Liver (tissue), 9 donors: ENCODE data around the gene USP9Y. TPM values are rescaled to one million over a fixed set of nuclear protein-coding genes. Genes with fewer than 3 reads are reported as not detected.

ENCODE experiments used
- DNase-seq: peaks from one replicate; pipeline ENCODE4 v3.0.0-alpha.2; 2017; ENCODE audit warnings: low spot score
- H3K27ac ChIP-seq, 2 donors: one replicate each; pipeline ENCODE4 v1.7.0; 2013; ENCODE audit warnings: inconsistent platforms in 2 of 2, low read length in 2 of 2, control low read depth in 1 of 2, low read depth in 1 of 2, mild to moderate bottlenecking in 1 of 2
- H3K27me3 ChIP-seq, 4 donors: one replicate each; pipeline versions ENCODE4 v1.6.1 to v1.7.0; 2013; ENCODE audit warnings: low read length in 3 of 4, inconsistent platforms in 1 of 4, mild to moderate bottlenecking in 1 of 4, moderate library complexity in 1 of 4; ENCODE audit not compliant: control insufficient read depth in 4 of 4, insufficient read depth in 4 of 4
- H3K36me3 ChIP-seq, 4 donors: one replicate each; pipeline versions ENCODE4 v1.6.1 to v1.7.0; 2013; ENCODE audit warnings: low read length in 3 of 4, mild to moderate bottlenecking in 3 of 4, low read depth in 1 of 4, moderate library complexity in 1 of 4; ENCODE audit not compliant: control insufficient read depth in 4 of 4, insufficient read depth in 3 of 4
- H3K4me1 ChIP-seq, 4 donors: one replicate each; pipeline versions ENCODE4 v1.6.1 to v1.7.0; 2013; ENCODE audit warnings: low read length in 3 of 4, mild to moderate bottlenecking in 3 of 4, moderate library complexity in 1 of 4; ENCODE audit not compliant: control insufficient read depth in 4 of 4, insufficient read depth in 4 of 4
- H3K4me3 ChIP-seq, 3 donors: one replicate each; pipeline versions ENCODE4 v1.6.1 to v1.7.0; 2013; ENCODE audit warnings: low read length in 3 of 3, control low read depth in 1 of 3, low read depth in 1 of 3, mild to moderate bottlenecking in 1 of 3
- H3K9ac ChIP-seq, 2 donors: one replicate each; pipeline ENCODE4 v1.7.0; 2013; ENCODE audit warnings: low read length in 2 of 2, mild to moderate bottlenecking in 2 of 2, moderate library complexity in 2 of 2, control low read depth in 1 of 2, low read depth in 1 of 2
- H3K9me3 ChIP-seq, 4 donors: one replicate each; pipeline versions ENCODE4 v1.6.1 to v1.7.0; 2013; ENCODE audit warnings: low read length in 3 of 4; ENCODE audit not compliant: control insufficient read depth in 4 of 4
- FOXA1 ChIP-seq: IDR thresholded peaks from 2 replicates; pipeline ENCODE4 v1.6.1; 2016; ENCODE audit warnings: antibody characterized with exemption
- FOXA2 ChIP-seq: IDR thresholded peaks from 2 replicates; pipeline ENCODE4 v1.6.1; 2016; ENCODE audit warnings: antibody characterized with exemption
- GABPA ChIP-seq, 2 donors: IDR thresholded peaks in 1 of 2; conservative IDR thresholded peaks in 1 of 2; 2 replicates each; pipeline ENCODE4 v1.6.1; 2016; ENCODE audit warnings: antibody characterized with exemption in 2 of 2, mild to moderate bottlenecking in 1 of 2, moderate library complexity in 1 of 2
- HNF4A ChIP-seq, 2 donors: conservative IDR thresholded peaks; 2 replicates each; pipeline ENCODE4 v1.6.1; 2016; ENCODE audit warnings: antibody characterized with exemption in 2 of 2, mild to moderate bottlenecking in 2 of 2
- HNF4G ChIP-seq: IDR thresholded peaks from 2 replicates; pipeline ENCODE4 v1.6.1; 2016; ENCODE audit warnings: antibody characterized with exemption
- JUND ChIP-seq, 2 donors: IDR thresholded peaks; 2 replicates each; pipeline ENCODE4 v1.6.1; 2016; ENCODE audit warnings: antibody characterized with exemption in 2 of 2
- NR2F2 ChIP-seq: IDR thresholded peaks from 2 replicates; pipeline ENCODE4 v1.6.1; 2016; ENCODE audit warnings: antibody characterized with exemption
- RAD21 ChIP-seq, 2 donors: IDR thresholded peaks; 2 replicates each; pipeline ENCODE4 v1.6.1; 2016; ENCODE audit warnings: antibody characterized with exemption in 2 of 2, mild to moderate bottlenecking in 2 of 2
- RXRA ChIP-seq, 2 donors: IDR thresholded peaks; 2 replicates each; pipeline ENCODE4 v1.6.1; 2017 to 2018; ENCODE audit warnings: antibody characterized with exemption in 2 of 2, mild to moderate bottlenecking in 1 of 2
- SP1 ChIP-seq: IDR thresholded peaks from 2 replicates; pipeline ENCODE4 v1.6.1; 2018; ENCODE audit warnings: antibody characterized with exemption, mild to moderate bottlenecking
- TAF1 ChIP-seq: conservative IDR thresholded peaks from 2 replicates; pipeline ENCODE4 v1.6.1; 2016; ENCODE audit warnings: antibody characterized with exemption, mild to moderate bottlenecking
- YY1 ChIP-seq: IDR thresholded peaks from 2 replicates; pipeline ENCODE4 v1.6.1; 2016; ENCODE audit warnings: antibody characterized with exemption, mild to moderate bottlenecking
- WGBS: extraction: QIAGEN DNeasy Blood & Tissue Kit; methylation state at CpG from one replicate; pipeline ENCODE4 v1.1.7; 2013; 5-methylcytosine and 5-hydroxymethylcytosine counted together
- polyA plus RNA-seq, 2 donors: library from polyadenylated mRNA; stranded (reverse) in 1 of 2; unstranded in 1 of 2; fragments of 200-250 nt in 1 of 2; fragments of >200 nt in 1 of 2; fragmentation: Nextera tagmentation in 1 of 2; extraction: Ambion mirVana in 1 of 2; gene quantifications; one replicate each; pipeline versions ENCODE4 v1.2.1 to v1.2.3, GENCODE V29; 2013 to 2015
- total RNA-seq, 2 donors: library from RNA; depleted of rRNA; stranded (reverse); fragments of >200 nt; gene quantifications; one replicate each; pipeline ENCODE4 v1.2.3, GENCODE V29; 2014
- TF ChIP-seq, protein P1 (sequence below): IDR thresholded peaks from 2 replicates; pipeline ENCODE4 v1.6.1; 2016; ENCODE audit warnings: antibody characterized with exemption
- TF ChIP-seq, protein P2 (sequence below): IDR thresholded peaks from 2 replicates; pipeline ENCODE4 v1.6.1; 2016; ENCODE audit warnings: antibody characterized with exemption, mild to moderate bottlenecking
- TF ChIP-seq, protein P3 (sequence below): fragments of 150-350 bp; IDR thresholded peaks from 2 replicates; pipeline ENCODE4 v1.5.1; 2017; ENCODE audit warnings: improper control_type of control experiment, low read depth, low read length; ENCODE audit not compliant: missing input control
- TF ChIP-seq, protein P4 (sequence below): IDR thresholded peaks from 2 replicates; pipeline ENCODE4 v1.6.1; 2016; ENCODE audit warnings: antibody characterized with exemption
- TF ChIP-seq, protein P5 (sequence below): IDR thresholded peaks from 2 replicates; pipeline ENCODE4 v1.6.1; 2016; ENCODE audit warnings: antibody characterized with exemption
- donor health status: healthy.
- donor health status: healthy.
- donor health status: healthy.
- donor health status: healthy.
- donor health status: healthy.

The USP9Y gene
- total and polyA plus RNA-seq, 4 donors, result 3.7 to 10.1 TPM; not detected in 2

DNA sequence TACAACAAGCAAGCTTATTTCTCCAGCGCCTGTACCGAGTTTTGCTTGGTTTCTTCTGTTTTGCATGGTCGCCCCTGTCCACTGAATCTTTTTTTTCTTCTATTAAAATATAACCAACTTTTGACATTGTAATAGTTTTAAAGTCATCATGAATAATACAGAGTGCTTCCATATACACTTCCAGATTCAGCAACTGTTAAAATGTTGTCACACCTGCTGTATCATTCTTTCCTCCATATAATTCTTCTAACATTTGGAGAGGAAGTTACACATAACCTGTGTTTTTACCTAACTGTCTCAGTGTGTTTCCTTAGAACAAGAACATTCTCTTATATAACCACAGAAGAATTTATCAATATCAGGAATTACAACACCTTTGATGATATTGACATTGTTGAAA, 83.5 kb downstream of the USP9Y start:
- peaks cover 0 to 8% (median 0%) of the 10 kb centered on the region in 4 donors for H3K36me3 ChIP-seq
- WGBS, result 97% methylated on average over 3 of the region's 3 CpGs
- TF ChIP-seq HNF4G (no peak), GABPA (IDR thresholded peaks at IDR 0.05 in 1 of 2, conservative IDR thresholded peaks at IDR 0.05 in 1 of 2) (no peak), TAF1 (no peak), RAD21 (IDR thresholded peaks at IDR 0.05) (no peak), FOXA2 (no peak), JUND (IDR thresholded peaks at IDR 0.05) (no peak), HNF4A (conservative IDR thresholded peaks at IDR 0.05) (no peak), FOXA1 (no peak), RXRA (IDR thresholded peaks at IDR 0.05) (no peak), SP1 (no peak), NR2F2 (no peak), YY1 (no peak)
- TF ChIP-seq, protein P1, sequence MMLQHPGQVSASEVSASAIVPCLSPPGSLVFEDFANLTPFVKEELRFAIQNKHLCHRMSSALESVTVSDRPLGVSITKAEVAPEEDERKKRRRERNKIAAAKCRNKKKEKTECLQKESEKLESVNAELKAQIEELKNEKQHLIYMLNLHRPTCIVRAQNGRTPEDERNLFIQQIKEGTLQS, result no peak
- TF ChIP-seq, protein P2, sequence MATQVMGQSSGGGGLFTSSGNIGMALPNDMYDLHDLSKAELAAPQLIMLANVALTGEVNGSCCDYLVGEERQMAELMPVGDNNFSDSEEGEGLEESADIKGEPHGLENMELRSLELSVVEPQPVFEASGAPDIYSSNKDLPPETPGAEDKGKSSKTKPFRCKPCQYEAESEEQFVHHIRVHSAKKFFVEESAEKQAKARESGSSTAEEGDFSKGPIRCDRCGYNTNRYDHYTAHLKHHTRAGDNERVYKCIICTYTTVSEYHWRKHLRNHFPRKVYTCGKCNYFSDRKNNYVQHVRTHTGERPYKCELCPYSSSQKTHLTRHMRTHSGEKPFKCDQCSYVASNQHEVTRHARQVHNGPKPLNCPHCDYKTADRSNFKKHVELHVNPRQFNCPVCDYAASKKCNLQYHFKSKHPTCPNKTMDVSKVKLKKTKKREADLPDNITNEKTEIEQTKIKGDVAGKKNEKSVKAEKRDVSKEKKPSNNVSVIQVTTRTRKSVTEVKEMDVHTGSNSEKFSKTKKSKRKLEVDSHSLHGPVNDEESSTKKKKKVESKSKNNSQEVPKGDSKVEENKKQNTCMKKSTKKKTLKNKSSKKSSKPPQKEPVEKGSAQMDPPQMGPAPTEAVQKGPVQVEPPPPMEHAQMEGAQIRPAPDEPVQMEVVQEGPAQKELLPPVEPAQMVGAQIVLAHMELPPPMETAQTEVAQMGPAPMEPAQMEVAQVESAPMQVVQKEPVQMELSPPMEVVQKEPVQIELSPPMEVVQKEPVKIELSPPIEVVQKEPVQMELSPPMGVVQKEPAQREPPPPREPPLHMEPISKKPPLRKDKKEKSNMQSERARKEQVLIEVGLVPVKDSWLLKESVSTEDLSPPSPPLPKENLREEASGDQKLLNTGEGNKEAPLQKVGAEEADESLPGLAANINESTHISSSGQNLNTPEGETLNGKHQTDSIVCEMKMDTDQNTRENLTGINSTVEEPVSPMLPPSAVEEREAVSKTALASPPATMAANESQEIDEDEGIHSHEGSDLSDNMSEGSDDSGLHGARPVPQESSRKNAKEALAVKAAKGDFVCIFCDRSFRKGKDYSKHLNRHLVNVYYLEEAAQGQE, result no peak
- TF ChIP-seq, protein P3, sequence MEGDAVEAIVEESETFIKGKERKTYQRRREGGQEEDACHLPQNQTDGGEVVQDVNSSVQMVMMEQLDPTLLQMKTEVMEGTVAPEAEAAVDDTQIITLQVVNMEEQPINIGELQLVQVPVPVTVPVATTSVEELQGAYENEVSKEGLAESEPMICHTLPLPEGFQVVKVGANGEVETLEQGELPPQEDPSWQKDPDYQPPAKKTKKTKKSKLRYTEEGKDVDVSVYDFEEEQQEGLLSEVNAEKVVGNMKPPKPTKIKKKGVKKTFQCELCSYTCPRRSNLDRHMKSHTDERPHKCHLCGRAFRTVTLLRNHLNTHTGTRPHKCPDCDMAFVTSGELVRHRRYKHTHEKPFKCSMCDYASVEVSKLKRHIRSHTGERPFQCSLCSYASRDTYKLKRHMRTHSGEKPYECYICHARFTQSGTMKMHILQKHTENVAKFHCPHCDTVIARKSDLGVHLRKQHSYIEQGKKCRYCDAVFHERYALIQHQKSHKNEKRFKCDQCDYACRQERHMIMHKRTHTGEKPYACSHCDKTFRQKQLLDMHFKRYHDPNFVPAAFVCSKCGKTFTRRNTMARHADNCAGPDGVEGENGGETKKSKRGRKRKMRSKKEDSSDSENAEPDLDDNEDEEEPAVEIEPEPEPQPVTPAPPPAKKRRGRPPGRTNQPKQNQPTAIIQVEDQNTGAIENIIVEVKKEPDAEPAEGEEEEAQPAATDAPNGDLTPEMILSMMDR, result no peak
- TF ChIP-seq, protein P4, sequence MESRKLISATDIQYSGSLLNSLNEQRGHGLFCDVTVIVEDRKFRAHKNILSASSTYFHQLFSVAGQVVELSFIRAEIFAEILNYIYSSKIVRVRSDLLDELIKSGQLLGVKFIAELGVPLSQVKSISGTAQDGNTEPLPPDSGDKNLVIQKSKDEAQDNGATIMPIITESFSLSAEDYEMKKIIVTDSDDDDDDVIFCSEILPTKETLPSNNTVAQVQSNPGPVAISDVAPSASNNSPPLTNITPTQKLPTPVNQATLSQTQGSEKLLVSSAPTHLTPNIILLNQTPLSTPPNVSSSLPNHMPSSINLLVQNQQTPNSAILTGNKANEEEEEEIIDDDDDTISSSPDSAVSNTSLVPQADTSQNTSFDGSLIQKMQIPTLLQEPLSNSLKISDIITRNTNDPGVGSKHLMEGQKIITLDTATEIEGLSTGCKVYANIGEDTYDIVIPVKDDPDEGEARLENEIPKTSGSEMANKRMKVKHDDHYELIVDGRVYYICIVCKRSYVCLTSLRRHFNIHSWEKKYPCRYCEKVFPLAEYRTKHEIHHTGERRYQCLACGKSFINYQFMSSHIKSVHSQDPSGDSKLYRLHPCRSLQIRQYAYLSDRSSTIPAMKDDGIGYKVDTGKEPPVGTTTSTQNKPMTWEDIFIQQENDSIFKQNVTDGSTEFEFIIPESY, result no peak
- no peak overlapping the region for H3K27ac ChIP-seq
- H3K4me3 ChIP-seq, result no peak overlapping the region
- no peak overlapping the region for H3K9ac ChIP-seq
- H3K4me1 ChIP-seq, result no peaks in the 10 kb centered on the region
- H3K9me3 ChIP-seq, result no peaks in the 10 kb centered on the region
- H3K27me3 ChIP-seq, result no peaks in the 10 kb centered on the region
- DNase-seq, result no peak

DNA sequence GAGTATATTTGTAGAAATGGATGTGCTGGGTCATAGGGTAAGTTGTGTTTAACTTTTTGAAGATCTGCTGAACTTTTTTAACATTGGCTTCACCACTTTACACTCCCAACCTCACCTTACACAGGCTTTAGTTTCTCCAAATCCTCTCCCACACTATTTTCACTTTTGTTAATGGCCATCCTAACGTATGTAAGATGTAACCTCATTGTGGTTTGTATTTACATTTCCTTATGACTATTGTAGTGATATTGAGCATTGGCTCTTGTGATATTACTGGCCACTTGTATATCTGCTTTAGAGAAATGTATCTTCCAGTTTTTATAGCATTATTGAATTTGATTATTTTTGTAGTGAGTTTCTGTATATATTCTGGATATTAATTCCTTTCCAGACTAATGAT, 93.0 kb downstream of the USP9Y start:
- no peak for DNase-seq
- H3K27ac ChIP-seq, result no peak overlapping the region
- H3K9me3 ChIP-seq, result no peaks in the 10 kb centered on the region
- H3K4me3 ChIP-seq, result no peak overlapping the region
- H3K9ac ChIP-seq, result no peak overlapping the region
- TF ChIP-seq, protein P5, sequence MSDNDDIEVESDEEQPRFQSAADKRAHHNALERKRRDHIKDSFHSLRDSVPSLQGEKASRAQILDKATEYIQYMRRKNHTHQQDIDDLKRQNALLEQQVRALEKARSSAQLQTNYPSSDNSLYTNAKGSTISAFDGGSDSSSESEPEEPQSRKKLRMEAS, result no peak
- TF ChIP-seq NR2F2 (no peak), FOXA1 (no peak), HNF4A (conservative IDR thresholded peaks at IDR 0.05) (no peak), SP1 (no peak), YY1 (no peak), TAF1 (no peak), FOXA2 (no peak), JUND (IDR thresholded peaks at IDR 0.05) (no peak), GABPA (IDR thresholded peaks at IDR 0.05 in 1 of 2, conservative IDR thresholded peaks at IDR 0.05 in 1 of 2) (no peak)
- TF ChIP-seq, protein P3, result no peak
- TF ChIP-seq, protein P4, result no peak
- H3K4me1 ChIP-seq, result no peaks in the 10 kb centered on the region
- no peaks in the 10 kb centered on the region for H3K27me3 ChIP-seq
- WGBS, result 87% methylated on average over 1 of the region's 1 CpG
- H3K36me3 ChIP-seq, result peaks cover 0 to 2% (median 0%) of the 10 kb centered on the region in 4 donors
